Osteoblast (primary cell): Measurements from ENCODE around the gene ISM1. TPM values are rescaled to one million over a fixed set of nuclear protein-coding genes. Genes with fewer than 3 reads are reported as not detected.

Experiments
- DNase-seq: peaks from one replicate; pipeline ENCODE4 v3.0.0; 2011; ENCODE audit warnings: low spot score, mixed read lengths; ENCODE audit not compliant: insufficient read length; ENCODE audit errors: missing footprints
- H2AFZ ChIP-seq: 2 replicates; pipeline ENCODE4 v1.6.0; 2011; ENCODE audit warnings: mild to moderate bottlenecking, low read length
- H3K27ac ChIP-seq: 2 replicates; pipeline ENCODE4 v1.5.1; 2011; ENCODE audit warnings: mild to moderate bottlenecking, low read depth, low read length, moderate library complexity
- H3K27me3 ChIP-seq: 2 replicates; pipeline ENCODE4 v1.6.0; 2012; ENCODE audit warnings: mild to moderate bottlenecking, control low read depth, inconsistent platforms, low read length, moderate library complexity; ENCODE audit not compliant: insufficient read depth
- H3K36me3 ChIP-seq: 2 replicates; pipeline ENCODE4 v1.5.1; 2011; ENCODE audit warnings: mild to moderate bottlenecking, low read length, control low read depth, moderate library complexity; ENCODE audit not compliant: insufficient read depth
- H3K4me1 ChIP-seq: 2 replicates; pipeline ENCODE4 v1.5.1; 2011; ENCODE audit warnings: mild to moderate bottlenecking, low read length, control low read depth, moderate library complexity; ENCODE audit not compliant: insufficient read depth
- H3K4me2 ChIP-seq: 2 replicates; pipeline ENCODE4 v1.6.0; 2011; ENCODE audit warnings: mild to moderate bottlenecking, low read length; ENCODE audit not compliant: insufficient read depth
- H3K4me3 ChIP-seq: fragments of 200-600 bp; sonication (generic); 3 replicates; pipeline ENCODE4 v1.5.1; 2012; ENCODE audit warnings: mild to moderate bottlenecking, low read length, inconsistent platforms; ENCODE audit not compliant: insufficient read depth
- H3K79me2 ChIP-seq: 2 replicates; pipeline ENCODE4 v1.6.0; 2012; ENCODE audit warnings: mild to moderate bottlenecking, low read length, control low read depth, inconsistent platforms; ENCODE audit not compliant: insufficient read depth
- H3K9me3 ChIP-seq: 2 replicates; pipeline ENCODE4 v1.5.1; 2011; ENCODE audit warnings: low read depth, low read length, control low read depth
- H4K20me1 ChIP-seq: 2 replicates; pipeline ENCODE4 v1.6.0; 2012; ENCODE audit warnings: mild to moderate bottlenecking, low read length, control low read depth; ENCODE audit not compliant: insufficient read depth
- CTCF ChIP-seq: IDR thresholded peaks from 2 replicates; pipeline ENCODE4 v1.5.1; 2011; ENCODE audit warnings: mild to moderate bottlenecking, low read depth, low read length, moderate library complexity; ENCODE audit errors: extremely low read depth
- total RNA-seq: library from RNA; depleted of rRNA; stranded (reverse); fragments of >200 nt; gene quantifications from 2 replicates; pipeline ENCODE4 v1.2.3, GENCODE V29; 2012

The ISM1 gene
- total RNA-seq, 1 donor: 4.0 TPM

- Histone ChIP-seq H3K4me2 (no peak overlapping the region), H3K27ac (no peak overlapping the region), H3K4me1 (peaks cover 5% of the 10 kb centered on the region), H3K4me3 (no peak overlapping the region), H2AFZ (peak overlapping the region; percentile 66), H3K9me3 (no peaks in the 10 kb centered on the region), H3K79me2 (no peaks in the 10 kb centered on the region), H3K27me3 (no peaks in the 10 kb centered on the region), H3K36me3 (no peaks in the 10 kb centered on the region), H4K20me1 (no peaks in the 10 kb centered on the region)
- no peak for TF ChIP-seq CTCF
- DNase-seq: no peak
These were observed 28.7 kb downstream of the ISM1 start for GRCh38 chr20:13249798-13250170.

- Histone ChIP-seq H4K20me1 (no peaks in the 10 kb centered on the region), H3K4me3 (no peak overlapping the region), H3K36me3 (no peaks in the 10 kb centered on the region), H3K9me3 (no peaks in the 10 kb centered on the region), H3K27ac (no peak overlapping the region), H3K79me2 (no peaks in the 10 kb centered on the region), H2AFZ (no peak overlapping the region), H3K4me2 (no peak overlapping the region), H3K27me3 (no peaks in the 10 kb centered on the region), H3K4me1 (peaks cover 5% of the 10 kb centered on the region)
- TF ChIP-seq CTCF: no peak
- DNase-seq: no peak
These were observed 29.2 kb downstream of the ISM1 start for GRCh38 chr20:13250251-13250650.

GRCh38 chr20:13251106-13251903 is 30.2 kb downstream of the ISM1 start:
- no peaks in the 10 kb centered on the region for H3K79me2 ChIP-seq
- DNase-seq: no peak
- no peaks in the 10 kb centered on the region for H3K36me3 ChIP-seq
- TF ChIP-seq CTCF: no peak
- no peaks in the 10 kb centered on the region for H3K9me3 ChIP-seq
- H2AFZ ChIP-seq: no peak overlapping the region
- H3K4me2 ChIP-seq: no peak overlapping the region
- no peak overlapping the region for H3K4me3 ChIP-seq
- no peaks in the 10 kb centered on the region for H3K27me3 ChIP-seq
- H3K27ac ChIP-seq: no peak overlapping the region
- peaks cover 5% of the 10 kb centered on the region for H3K4me1 ChIP-seq
- no peaks in the 10 kb centered on the region for H4K20me1 ChIP-seq

GRCh38 chr20:13251904-13252297 is 30.8 kb downstream of the ISM1 start:
- TF ChIP-seq CTCF: no peak
- H3K27ac ChIP-seq: no peak overlapping the region
- no peak overlapping the region for H2AFZ ChIP-seq
- H3K79me2 ChIP-seq: no peaks in the 10 kb centered on the region
- H4K20me1 ChIP-seq: no peaks in the 10 kb centered on the region
- no peaks in the 10 kb centered on the region for H3K36me3 ChIP-seq
- H3K4me1 ChIP-seq: peaks cover 5% of the 10 kb centered on the region
- H3K27me3 ChIP-seq: no peaks in the 10 kb centered on the region
- H3K4me3 ChIP-seq: no peak overlapping the region
- H3K4me2 ChIP-seq: no peak overlapping the region
- no peak for DNase-seq
- H3K9me3 ChIP-seq: no peaks in the 10 kb centered on the region
